GM19463 (cell line): Measurements from ENCODE around the gene EEFSEC.
A peak's percentile ranks its signal among the peaks of the same experiment; 100 is the strongest.

Experiments
- ATAC-seq: cut with Tn5 transposase; IDR thresholded peaks from one replicate; pipeline ENCODE4 v1.9.1; 2021; ENCODE audit warnings: mild to moderate bottlenecking, moderate library complexity; ENCODE audit not compliant: unreplicated experiment

Gene EEFSEC

DNA sequence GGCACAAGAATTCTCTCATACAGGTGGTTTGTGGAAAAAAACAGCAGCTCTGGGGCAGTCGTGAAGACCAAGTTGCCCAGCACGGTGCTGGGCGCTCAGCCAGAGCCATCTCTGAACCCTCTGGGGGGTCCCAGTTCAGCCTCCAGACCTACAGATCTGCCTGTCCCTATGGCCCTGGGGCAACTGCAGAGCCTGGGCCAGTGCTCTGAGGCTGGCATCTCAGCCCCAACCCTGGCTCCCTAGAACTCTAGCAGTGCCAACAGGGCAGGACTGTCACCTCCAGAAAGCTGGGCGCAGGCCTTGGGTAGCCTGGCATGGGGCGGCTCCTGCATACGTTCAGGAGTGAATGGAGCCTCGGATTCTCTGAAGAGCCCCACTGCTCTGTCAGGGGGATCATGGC, 268.7 kb downstream of the EEFSEC start:
- no peak for ATAC-seq

DNA sequence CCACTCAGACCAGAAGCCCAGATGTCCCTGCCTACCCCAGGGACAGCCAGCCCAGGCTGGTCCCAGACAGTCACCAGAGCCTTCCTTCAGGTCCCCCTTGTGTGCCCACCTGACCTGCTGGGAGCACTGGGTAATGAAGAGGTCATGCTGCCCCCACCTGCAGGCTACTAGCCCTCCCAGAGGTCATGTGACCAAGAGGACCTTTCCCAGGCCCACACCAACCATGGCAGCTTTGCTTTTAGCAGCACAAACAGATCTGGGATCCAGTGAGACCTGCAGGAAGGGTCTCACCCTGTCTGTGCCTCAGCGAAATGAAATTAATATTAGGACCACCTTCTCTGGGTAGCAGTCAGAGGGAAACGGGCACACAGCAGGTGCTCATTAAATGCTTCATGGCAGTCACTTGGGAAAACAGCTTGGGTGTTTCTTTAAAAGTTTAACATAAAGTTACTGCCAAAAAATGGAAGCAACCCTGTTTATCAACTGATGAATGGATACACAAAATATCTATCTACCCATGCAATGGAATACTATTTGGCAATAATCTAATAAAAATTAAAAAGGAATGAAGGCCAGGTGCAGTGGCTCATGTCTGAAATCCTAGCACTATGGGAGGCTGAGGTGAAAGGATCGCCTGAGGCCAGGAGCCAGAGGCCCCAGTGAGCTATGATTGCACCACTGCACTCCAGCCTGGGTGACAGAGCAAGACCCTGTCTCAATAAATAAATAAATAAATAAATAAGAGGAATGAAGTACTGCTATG, 269.7 kb downstream of the EEFSEC start:
- no peak for ATAC-seq

- ATAC-seq: no peak
Measured at GRCh38 chr3:128423525-128424147, 270.4 kb downstream of the EEFSEC start.

- no peak for ATAC-seq
Measured at GRCh38 chr3:128424508-128425069, 271.3 kb downstream of the EEFSEC start.

DNA sequence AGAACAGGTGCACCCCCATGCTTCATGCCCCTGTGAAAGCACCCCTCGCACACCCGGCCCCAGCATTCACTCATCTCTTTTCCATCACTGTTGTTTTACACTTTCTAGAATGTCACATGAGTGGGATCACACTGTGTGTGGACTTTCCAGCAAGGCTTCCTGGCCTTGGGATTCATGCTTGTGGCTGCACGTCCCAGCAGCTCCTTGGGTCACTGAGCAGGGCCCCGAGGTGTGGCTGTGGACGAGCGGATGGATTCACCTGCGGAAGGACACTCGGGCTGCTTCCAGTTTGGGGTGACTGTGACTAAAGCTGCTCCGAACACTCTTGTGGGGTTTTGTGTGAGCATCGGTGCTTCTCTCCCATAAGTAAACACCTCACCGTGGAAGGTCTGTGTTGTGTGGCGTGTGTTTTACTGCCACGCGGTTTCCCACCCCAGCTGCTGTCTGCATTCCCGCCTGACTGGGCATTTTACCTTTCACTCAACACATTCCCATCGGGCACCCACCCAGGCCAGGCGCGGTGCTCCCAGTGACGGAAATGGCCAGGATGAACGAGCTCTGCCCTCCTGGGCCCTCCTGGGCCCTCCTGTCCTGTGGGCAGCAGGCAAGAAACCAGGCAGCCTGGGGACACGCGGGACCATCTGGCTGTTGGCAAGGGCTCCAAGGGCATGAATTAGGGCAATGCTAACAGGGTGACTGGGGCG, 272.0 kb downstream of the EEFSEC start:
- no peak for ATAC-seq

DNA sequence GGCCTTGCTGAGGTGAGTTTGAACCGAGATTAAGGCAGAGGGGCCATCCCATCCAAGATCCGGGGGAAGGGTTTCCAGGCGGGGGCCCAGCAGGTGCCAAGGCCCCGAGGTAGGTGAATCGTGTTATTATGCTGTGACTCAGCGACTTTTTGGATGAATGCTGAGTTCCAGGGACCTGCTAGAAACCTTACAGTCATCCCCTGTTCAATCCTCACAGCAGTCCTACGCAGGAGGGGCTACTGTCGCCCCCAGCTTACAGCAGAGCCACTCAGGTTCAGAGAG, 272.5 kb downstream of the EEFSEC start:
- ATAC-seq: no peak

GRCh38 chr3:128426128-128426921, 273.0 kb downstream of the EEFSEC start:
- peak; percentile 88 for ATAC-seq

DNA sequence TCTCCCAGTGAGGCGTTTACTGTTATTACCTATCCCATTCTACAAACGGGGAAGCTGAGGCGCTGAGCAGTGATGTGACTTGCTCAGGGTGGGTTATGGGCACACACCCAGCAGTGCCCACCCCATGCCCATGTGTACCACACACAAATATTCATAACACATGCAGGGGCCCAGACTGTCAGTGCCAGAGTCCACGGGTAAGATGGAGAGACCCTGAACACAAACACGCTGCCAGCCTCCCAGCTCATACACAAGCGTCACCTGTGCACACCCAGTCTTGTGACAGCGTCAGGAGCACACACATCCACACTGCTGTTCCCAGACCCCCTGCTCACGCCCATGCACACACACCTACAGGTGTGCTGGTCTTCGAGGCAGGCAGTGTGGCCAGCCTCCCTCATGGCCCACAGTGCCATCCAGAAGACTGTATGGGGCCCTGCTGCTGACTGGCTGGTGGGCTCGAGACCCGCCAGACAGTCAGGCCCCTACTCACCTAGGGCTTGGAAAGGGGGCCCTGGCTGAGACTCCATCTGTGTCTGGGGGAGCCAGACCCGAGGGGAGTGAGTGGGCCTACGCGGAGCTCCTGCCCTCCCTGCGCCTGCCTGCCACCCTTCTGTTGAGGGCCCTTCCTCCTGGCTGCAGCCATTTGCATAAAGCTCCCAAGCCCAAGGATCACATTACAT, 274.0 kb downstream of the EEFSEC start:
- no peak for ATAC-seq

DNA sequence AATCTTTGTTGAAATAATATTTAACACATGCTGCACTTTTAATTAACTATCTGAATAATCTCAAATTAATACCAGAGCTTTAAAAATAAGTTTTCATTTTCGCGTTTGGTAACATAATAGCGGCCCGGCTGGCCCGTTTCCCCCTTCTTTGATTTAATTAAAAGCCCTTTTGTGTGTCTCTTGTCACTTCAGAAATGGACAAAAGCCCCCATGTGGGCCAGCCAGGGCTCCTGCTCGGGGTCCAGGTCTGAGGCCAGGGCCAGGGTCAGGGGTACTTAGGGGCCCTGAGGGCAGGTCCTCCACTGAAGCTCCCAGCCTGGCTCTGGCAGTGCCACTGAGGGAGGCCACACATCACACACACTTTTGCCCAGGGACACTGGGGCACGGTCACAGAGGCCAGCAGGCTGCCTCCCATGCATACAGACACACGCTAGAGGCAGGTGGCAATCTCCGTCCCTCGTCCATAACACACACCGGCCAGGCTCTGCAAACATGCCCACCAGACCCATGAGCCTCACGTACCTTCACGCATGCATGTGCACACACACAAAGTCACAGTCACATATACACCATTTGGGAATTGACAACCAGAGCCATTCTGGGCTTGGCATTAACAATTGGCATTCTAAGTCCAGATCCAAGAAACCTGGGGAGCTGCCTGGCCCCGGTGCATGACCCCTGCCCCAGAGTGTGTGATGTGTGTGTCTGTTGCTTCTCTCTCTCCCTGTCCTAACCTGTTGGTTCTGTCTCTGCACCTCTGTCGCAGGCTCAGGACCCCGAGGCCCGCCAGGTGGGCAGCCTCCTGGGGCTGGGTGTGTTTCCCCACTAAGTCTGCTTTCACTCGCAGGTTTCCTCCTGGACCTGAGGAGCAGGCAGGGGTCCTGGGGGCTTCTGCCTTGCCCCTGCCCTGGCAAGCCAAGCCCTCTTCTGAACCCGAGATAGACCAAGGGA, 274.9 kb downstream of the EEFSEC start:
- ATAC-seq: no peak

GRCh38 chr3:128429275-128429674, 276.0 kb downstream of the EEFSEC start:
- ATAC-seq: no peak

- ATAC-seq: no peak
Measured at GRCh38 chr3:128429751-128430150, 276.5 kb downstream of the EEFSEC start.

GRCh38 chr3:128430301-128430700, 277.0 kb downstream of the EEFSEC start:
- no peak for ATAC-seq

GRCh38 chr3:128430731-128431130, 277.4 kb downstream of the EEFSEC start:
- no peak for ATAC-seq

GRCh38 chr3:128431803-128432300, 278.6 kb downstream of the EEFSEC start:
- no peak for ATAC-seq

- no peak for ATAC-seq
Measured at GRCh38 chr3:128432301-128432970, 279.2 kb downstream of the EEFSEC start.

DNA sequence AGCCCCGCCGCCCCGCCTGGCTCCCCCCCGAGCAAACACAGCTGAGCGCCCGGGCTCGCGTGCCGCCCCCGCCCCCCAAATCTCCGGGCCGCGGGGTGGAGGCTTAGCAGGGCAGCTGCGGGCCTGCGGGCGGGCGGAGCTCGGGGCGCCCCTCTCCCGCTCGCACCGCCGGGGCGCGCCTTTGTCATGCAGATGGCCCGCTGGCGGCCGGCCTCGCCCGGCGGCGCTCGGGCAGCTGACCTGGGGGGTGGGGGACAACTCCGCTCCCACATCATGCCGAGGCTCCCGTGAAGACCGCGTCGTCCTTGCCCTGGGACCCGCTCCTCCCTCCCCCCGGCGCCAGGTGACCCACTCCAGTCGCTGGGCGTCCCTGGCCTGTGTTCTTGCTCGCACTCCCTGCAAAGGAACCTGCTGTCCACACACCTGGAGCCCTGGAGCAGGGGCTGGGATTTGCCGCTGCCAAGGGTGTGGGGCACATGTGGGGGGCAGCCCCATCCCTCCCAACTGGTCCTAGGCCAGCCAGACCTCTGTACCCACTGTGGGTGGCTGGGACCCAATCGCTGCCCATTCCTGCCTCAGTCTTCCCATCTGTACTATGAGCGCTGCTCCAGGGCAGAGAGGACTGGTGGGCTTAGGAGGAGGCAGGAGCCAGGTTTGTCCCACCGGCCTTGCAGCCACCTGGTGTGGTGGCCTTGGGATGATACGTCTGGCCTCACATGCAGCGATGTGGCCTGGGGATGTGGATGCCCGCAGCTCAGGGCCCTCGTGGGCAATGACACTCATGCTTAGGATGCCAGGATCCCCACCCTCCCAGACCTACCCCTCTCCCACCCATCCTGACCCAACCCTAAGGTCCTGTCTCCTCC, 279.9 kb downstream of the EEFSEC start:
- no peak for ATAC-seq

DNA sequence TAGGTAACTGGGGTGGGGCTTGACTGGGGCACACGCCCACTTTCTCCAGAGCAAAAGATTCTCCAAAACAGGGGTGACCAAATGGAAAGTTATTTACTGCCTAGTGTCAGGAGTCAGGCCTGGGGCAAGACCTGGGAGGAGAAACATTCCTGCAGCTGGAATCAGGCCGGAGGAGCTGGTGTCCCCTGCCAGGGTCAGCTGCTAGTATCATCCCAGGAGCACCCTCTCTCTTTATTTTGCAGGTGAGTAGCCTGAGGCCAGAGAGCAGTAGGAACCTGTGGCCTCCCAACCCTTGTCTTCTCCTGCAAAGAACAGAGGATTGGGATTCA, 280.5 kb downstream of the EEFSEC start:
- ATAC-seq: no peak

- no peak for ATAC-seq
Measured at GRCh38 chr3:128434524-128434923, 281.2 kb downstream of the EEFSEC start.
